Neuronal stem cell (in vitro differentiated cells): ENCODE measurements around the gene OLFML2B.
"Not testable (repeated sequence)": the region's sequence is repeated elsewhere in the genome, so short reads cannot be mapped to it uniquely, and the experiment has no call there.

ENCODE experiments used
- DNase-seq: peaks from one replicate; pipeline ENCODE4 v3.0.0-alpha.2; 2013; ENCODE audit warnings: low spot score
- H2AFZ ChIP-seq: one replicate; pipeline ENCODE4 v1.6.1; 2013; ENCODE audit warnings: mild to moderate bottlenecking, low read length, inconsistent platforms
- H2AK5ac ChIP-seq: 2 replicates; pipeline ENCODE4 v1.6.1; 2013; ENCODE audit warnings: low read depth, mild to moderate bottlenecking, inconsistent platforms, low read length, moderate library complexity, mixed read lengths
- H2BK120ac ChIP-seq: 2 replicates; pipeline ENCODE4 v1.6.1; 2013; ENCODE audit warnings: low read depth, mild to moderate bottlenecking, inconsistent platforms, low read length, moderate library complexity, mixed read lengths
- H2BK12ac ChIP-seq: one replicate; pipeline ENCODE4 v1.6.1; 2013; ENCODE audit warnings: low read length, inconsistent platforms
- H2BK15ac ChIP-seq: 2 replicates; pipeline ENCODE4 v1.6.1; 2013; ENCODE audit warnings: mild to moderate bottlenecking, low read length, inconsistent platforms, mixed read lengths
- H2BK5ac ChIP-seq: one replicate; pipeline ENCODE4 v1.6.1; 2013; ENCODE audit warnings: inconsistent platforms, mild to moderate bottlenecking, low read length, moderate library complexity
- H3K14ac ChIP-seq: one replicate; pipeline ENCODE4 v1.6.1; 2013; ENCODE audit warnings: low read length, inconsistent platforms
- H3K18ac ChIP-seq: 2 replicates; pipeline ENCODE4 v1.6.1; 2013; ENCODE audit warnings: low read length, inconsistent platforms
- H3K23ac ChIP-seq: 2 replicates; pipeline ENCODE4 v1.6.1; 2013; ENCODE audit warnings: low read depth, mild to moderate bottlenecking, mixed read lengths, low read length, inconsistent platforms; ENCODE audit not compliant: poor library complexity
- H3K27ac ChIP-seq: replicated peaks from 3 replicates; pipeline ENCODE4 v1.5.1; 2013; ENCODE audit warnings: low read length, inconsistent platforms
- H3K27me3 ChIP-seq, 3 experiments: 2 replicates each; pipeline ENCODE4 v1.6.1; 2013; ENCODE audit warnings: low read length in 3 of 3, mild to moderate bottlenecking in 2 of 3, inconsistent platforms in 1 of 3, low read depth in 1 of 3, mixed read lengths in 1 of 3, moderate library complexity in 1 of 3; ENCODE audit not compliant: control insufficient read depth in 3 of 3, insufficient read depth in 3 of 3
- H3K36me3 ChIP-seq, 2 donors: replicated peaks in 1 of 2; 2 replicates each; pipeline ENCODE4 v1.6.1; 2013; ENCODE audit warnings: low read length in 2 of 2; ENCODE audit not compliant: control insufficient read depth in 2 of 2, insufficient read depth in 2 of 2
- H3K4ac ChIP-seq: 2 replicates; pipeline ENCODE4 v1.6.1; 2013; ENCODE audit warnings: inconsistent platforms, mild to moderate bottlenecking, low read length, moderate library complexity
- H3K4me1 ChIP-seq, 2 donors: 1 replicate in 1 of 2; 2 replicates in 1 of 2; pipeline ENCODE4 v1.6.1; 2013; ENCODE audit warnings: low read length in 2 of 2, low read depth in 1 of 2; ENCODE audit not compliant: control insufficient read depth in 2 of 2, insufficient read depth in 1 of 2
- H3K4me2 ChIP-seq: one replicate; pipeline ENCODE4 v1.6.1; 2013; ENCODE audit warnings: mild to moderate bottlenecking, low read length, inconsistent platforms; ENCODE audit not compliant: insufficient read depth, poor library complexity, severe bottlenecking
- H3K4me3 ChIP-seq, 2 donors: 2 replicates each; pipeline ENCODE4 v1.5.1; 2013; ENCODE audit warnings: low read length in 2 of 2, mild to moderate bottlenecking in 2 of 2, inconsistent platforms in 1 of 2, moderate library complexity in 1 of 2
- H3K79me1 ChIP-seq: one replicate; pipeline ENCODE4 v1.6.1; 2013; ENCODE audit warnings: low read depth, mild to moderate bottlenecking, inconsistent platforms, low read length, moderate library complexity
- H3K9ac ChIP-seq: one replicate; pipeline ENCODE4 v1.6.1; 2013; ENCODE audit warnings: mild to moderate bottlenecking, low read depth, low read length, inconsistent platforms; ENCODE audit not compliant: poor library complexity
- H3K9me3 ChIP-seq, 2 donors: replicated peaks in 1 of 2; 2 replicates each; pipeline versions ENCODE3 to v1.6.1; 2013; ENCODE audit warnings: low read length in 2 of 2, mild to moderate bottlenecking in 2 of 2, inconsistent platforms in 1 of 2, low read depth in 1 of 2, mixed read lengths in 1 of 2, moderate library complexity in 1 of 2; ENCODE audit not compliant: control insufficient read depth in 2 of 2, insufficient read depth in 1 of 2
- H4K8ac ChIP-seq: one replicate; pipeline ENCODE4 v1.6.1; 2013; ENCODE audit warnings: low read depth, mild to moderate bottlenecking, inconsistent platforms, low read length, moderate library complexity
- H4K91ac ChIP-seq: one replicate; pipeline ENCODE4 v1.6.1; 2013; ENCODE audit warnings: low read length, low read depth, mild to moderate bottlenecking, inconsistent platforms; ENCODE audit not compliant: poor library complexity
- WGBS, 2 donors: extraction: QIAGEN DNeasy Blood & Tissue Kit; methylation state at CpG; one replicate each; pipeline ENCODE4 v1.1.7; 2013; ENCODE audit warnings: missing lambda C conversion rate in 2 of 2, mixed read lengths in 1 of 2; ENCODE audit not compliant: insufficient read length in 2 of 2, insufficient replicate concordance in 1 of 2; ENCODE audit errors: extremely low coverage in 2 of 2; 5-methylcytosine and 5-hydroxymethylcytosine counted together

Gene OLFML2B

GRCh38 chr1:162066836-162067235 lies 43.2 kb upstream of the OLFML2B start:
- not testable (repeated sequence) for H3K18ac ChIP-seq, H3K9ac ChIP-seq, H3K79me1 ChIP-seq, H4K8ac ChIP-seq, H3K27me3 ChIP-seq, H3K14ac ChIP-seq, H3K9me3 ChIP-seq, H3K4me3 ChIP-seq, H2BK5ac ChIP-seq, H2BK12ac ChIP-seq, H2BK15ac ChIP-seq, H2AK5ac ChIP-seq, H3K27ac ChIP-seq, H2AFZ ChIP-seq, H4K91ac ChIP-seq, H3K4ac ChIP-seq, H3K23ac ChIP-seq, H3K4me2 ChIP-seq, DNase-seq, H2BK120ac ChIP-seq, H3K36me3 ChIP-seq
- H3K4me1 ChIP-seq, result peaks cover 12 to 18% of the 10 kb centered on the region in 2 donors
- no CpG with 5 or more reads among the region's 4 CpGs for WGBS, 2 donors

GRCh38 chr1:162065016-162065415 lies 41.3 kb upstream of the OLFML2B start:
- Histone ChIP-seq H4K8ac (no peak overlapping the region), H3K9ac (no peak overlapping the region), H4K91ac (no peak overlapping the region), H2BK120ac (no peak overlapping the region), H3K4me2 (no peak overlapping the region), H3K23ac (no peak overlapping the region), H2AFZ (peak overlapping the region; percentile 8), H3K4me3 (no peak overlapping the region), H2BK12ac (no peak overlapping the region), H3K79me1 (no peaks in the 10 kb centered on the region), H3K4me1 (peaks cover 5 to 7% of the 10 kb centered on the region in 2 donors), H2BK5ac (no peak overlapping the region), H2BK15ac (no peak overlapping the region), H3K36me3 (no peaks in the 10 kb centered on the region), H3K27ac (no peak overlapping the region), H3K14ac (no peak overlapping the region), H3K27me3 (no peaks in the 10 kb centered on the region), H2AK5ac (no peak overlapping the region), H3K18ac (no peak overlapping the region), H3K9me3 (no peaks in the 10 kb centered on the region), H3K4ac (no peak overlapping the region)
- no peak for DNase-seq
- no CpG with 5 or more reads among the region's 2 CpGs for WGBS, 2 donors

DNA sequence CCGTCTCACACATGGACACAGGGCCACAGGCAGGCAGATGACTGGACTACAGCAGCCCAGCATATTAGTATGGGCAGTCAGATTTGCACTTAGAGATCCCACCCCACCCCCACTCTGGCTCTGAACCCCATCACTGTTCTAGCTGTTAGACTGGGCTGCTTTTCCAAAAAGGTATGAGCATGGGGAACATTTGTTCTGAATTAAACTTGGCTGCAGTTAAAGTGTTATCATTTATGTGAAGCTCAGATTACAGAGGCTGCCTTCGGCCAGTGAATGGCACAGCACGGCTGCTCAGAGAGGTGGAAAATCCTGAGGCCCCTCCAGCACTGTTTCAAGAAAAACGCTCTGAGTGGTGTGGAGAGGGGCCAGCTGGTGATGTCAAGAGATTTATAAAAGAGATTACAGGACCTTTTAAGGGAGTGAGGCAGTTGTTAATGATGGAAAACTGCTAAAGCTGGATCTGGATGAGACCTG lies 38.9 kb upstream of the OLFML2B start:
- no peak overlapping the region for H3K23ac ChIP-seq
- no peak overlapping the region for H3K14ac ChIP-seq
- H4K91ac ChIP-seq, result no peak overlapping the region
- no peak overlapping the region for H2BK120ac ChIP-seq
- H3K4me3 ChIP-seq, result no peak overlapping the region
- H2AK5ac ChIP-seq, result no peak overlapping the region
- no peak overlapping the region for H3K4ac ChIP-seq
- no peak overlapping the region for H3K18ac ChIP-seq
- H3K9ac ChIP-seq, result no peak overlapping the region
- DNase-seq, result no peak
- H2BK5ac ChIP-seq, result no peak overlapping the region
- peak overlapping the region; percentile 79 for H2AFZ ChIP-seq
- no peaks in the 10 kb centered on the region for H3K27me3 ChIP-seq
- peaks cover 3 to 7% of the 10 kb centered on the region in 2 donors for H3K4me1 ChIP-seq
- no peak overlapping the region for H2BK12ac ChIP-seq
- H3K79me1 ChIP-seq, result no peaks in the 10 kb centered on the region
- H3K36me3 ChIP-seq, result no peaks in the 10 kb centered on the region
- no peak overlapping the region for H3K4me2 ChIP-seq
- H4K8ac ChIP-seq, result no peak overlapping the region
- WGBS, 2 donors, result no CpG with 5 or more reads among the region's 4 CpGs
- no peak overlapping the region for H3K27ac ChIP-seq
- H2BK15ac ChIP-seq, result no peak overlapping the region
- no peaks in the 10 kb centered on the region for H3K9me3 ChIP-seq

DNA sequence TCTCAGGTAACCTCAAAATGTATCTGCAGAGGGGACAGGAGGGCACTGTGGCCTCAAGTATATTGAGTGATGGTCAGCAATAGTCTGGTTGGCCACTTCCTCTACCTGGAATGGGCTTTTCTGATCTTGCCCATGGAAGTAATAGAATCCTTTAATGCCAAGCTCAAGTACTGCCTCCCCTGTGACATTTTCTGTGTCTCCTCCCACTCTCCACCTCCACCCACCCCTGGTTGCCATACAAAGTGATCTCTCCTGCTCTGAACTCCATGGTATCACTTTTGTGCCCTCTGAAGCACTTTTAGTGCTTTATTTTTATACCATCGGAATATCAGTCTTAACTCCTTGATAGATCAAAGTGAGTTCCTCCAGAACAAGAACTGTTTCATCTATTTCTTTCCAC lies 36.6 kb upstream of the OLFML2B start:
- no peak overlapping the region for H2AFZ ChIP-seq
- H3K14ac ChIP-seq, result no peak overlapping the region
- no peak overlapping the region for H3K23ac ChIP-seq
- no peak overlapping the region for H3K4me2 ChIP-seq
- no peaks in the 10 kb centered on the region for H3K36me3 ChIP-seq
- DNase-seq, result no peak
- no peak overlapping the region for H2BK120ac ChIP-seq
- no peaks in the 10 kb centered on the region for H3K9me3 ChIP-seq
- H2BK5ac ChIP-seq, result no peak overlapping the region
- H2BK15ac ChIP-seq, result no peak overlapping the region
- H3K27me3 ChIP-seq, result no peaks in the 10 kb centered on the region
- no peak overlapping the region for H3K9ac ChIP-seq
- no peak overlapping the region for H3K4me3 ChIP-seq
- H3K18ac ChIP-seq, result no peak overlapping the region
- no peak overlapping the region for H2BK12ac ChIP-seq
- H3K79me1 ChIP-seq, result no peaks in the 10 kb centered on the region
- H2AK5ac ChIP-seq, result no peak overlapping the region
- no peak overlapping the region for H3K27ac ChIP-seq
- H4K91ac ChIP-seq, result no peak overlapping the region
- no peak overlapping the region for H4K8ac ChIP-seq
- no peak overlapping the region for H3K4ac ChIP-seq
- no CpG with 5 or more reads among the region's 1 CpG for WGBS, 2 donors
- peaks cover 3 to 7% of the 10 kb centered on the region in 2 donors for H3K4me1 ChIP-seq
